ENCODE measurements around the gene CDK15.

GRCh38 chr2:201790989-201791388, 15.3 kb upstream of the CDK15 start:
- TF ChIP-seq POLR2A (IDR thresholded peaks at IDR 0.05): no peak
- no peak for TF ChIP-seq CTCF (IDR thresholded peaks at IDR 0.05)

Measured in body of pancreas (tissue), 4 donors.